CD4-positive, alpha-beta T cell treated with Interferon alpha-2 for 1 hour (primary cell): ENCODE measurements around the gene AXIN2.

Experiments
- DNase-seq, 2 donors: peaks; one replicate each; pipeline ENCODE4 v3.0.0-alpha.2; 2020 to 2022

Gene AXIN2

GRCh38 chr17:65583921-65584603 is 22.6 kb upstream of the AXIN2 start:
- no peak for DNase-seq

GRCh38 chr17:65576939-65577338 is 15.5 kb upstream of the AXIN2 start:
- DNase-seq = no peak

- DNase-seq = no peak
Observed at GRCh38 chr17:65573282-65573602, 11.8 kb upstream of the AXIN2 start.

- no peak for DNase-seq
Observed at GRCh38 chr17:65572581-65573281, 11.3 kb upstream of the AXIN2 start.

GRCh38 chr17:65572186-65572580 is 10.7 kb upstream of the AXIN2 start:
- DNase-seq = no peak

- no peak for DNase-seq
Observed at GRCh38 chr17:65568918-65569317, 7.5 kb upstream of the AXIN2 start.

- no peak for DNase-seq
Observed at GRCh38 chr17:65567566-65567965, 6.1 kb upstream of the AXIN2 start.

GRCh38 chr17:65565559-65565958 is 4.1 kb upstream of the AXIN2 start:
- DNase-seq = no peak

GRCh38 chr17:65564793-65565192 is 3.3 kb upstream of the AXIN2 start:
- no peak for DNase-seq

- DNase-seq = no peak
Observed at GRCh38 chr17:65562206-65562531, 721 bp upstream of the AXIN2 start.

- DNase-seq = peak; percentile 64 to 78
Observed at GRCh38 chr17:65560628-65561451, 608 bp downstream of the AXIN2 start.

GRCh38 chr17:65559804-65560627 is 1.4 kb downstream of the AXIN2 start:
- DNase-seq = peak in 1 of 2 donors; percentile 28

- DNase-seq = no peak
Observed at GRCh38 chr17:65559461-65559803, 2.0 kb downstream of the AXIN2 start.

GRCh38 chr17:65558683-65559460 is 2.6 kb downstream of the AXIN2 start:
- DNase-seq = peak in 1 of 2 donors; percentile 22

- DNase-seq = no peak
Observed at GRCh38 chr17:65558311-65558682, 3.2 kb downstream of the AXIN2 start.

GRCh38 chr17:65557349-65558310 is 3.8 kb downstream of the AXIN2 start:
- DNase-seq = peak in 1 of 2 donors; percentile 51

- DNase-seq = no peak
Observed at GRCh38 chr17:65556910-65557348, 4.5 kb downstream of the AXIN2 start.

GRCh38 chr17:65556014-65556909 is 5.2 kb downstream of the AXIN2 start:
- peak; percentile 78 to 87 for DNase-seq

GRCh38 chr17:65554553-65555223 is 6.8 kb downstream of the AXIN2 start:
- DNase-seq = no peak
